ENCODE results near the gene MORN4. TPM values are rescaled to one million over a fixed set of nuclear protein-coding genes. Genes with fewer than 3 reads are reported as not detected.
"Not testable (repeated sequence)": the region's sequence is repeated elsewhere in the genome, so short reads cannot be mapped to it uniquely, and the experiment has no call there.

The MORN4 gene
- total RNA-seq, 4 donors from 2014 or later = 0.51 to 8.7 (median 2.1) TPM

GRCh38 chr10:97643441-97643985 lies 10.2 kb upstream of the MORN4 start:
- ATAC-seq (no peak), DNase-seq (no peak)
- Histone ChIP-seq H3K36me3 (peaks cover 0 to 11% of the 10 kb centered on the region in 2 donors), H3K9me3 (no peaks in the 10 kb centered on the region), H3K4me1 (peaks cover 16 to 22% of the 10 kb centered on the region in 2 donors), H3K4me3 (no peak overlapping the region), H3K27ac (no peak overlapping the region), H3K27me3 (no peaks in the 10 kb centered on the region)
- intact Hi-C loops (cut with DNase I; ENCODE audit: low total_unique reads) = loop anchor here (5.0 kb wide), 1 partner anchor 146 kb away; the partner anchor contains the start of genes MMS19 and UBTD1
- in situ Hi-C loops (cut with MboI; ENCODE audit: low sequenced_read_pairs in 4 of 4) = no loop called here
- TF ChIP-seq POLR2A (IDR thresholded peaks at IDR 0.05) = no peak
- TF ChIP-seq CTCF (IDR thresholded peaks at IDR 0.05 in 4 of 5, conservative IDR thresholded peaks at IDR 0.05 in 1 of 5) = no peak

- H3K9me3 ChIP-seq; H3K4me3 ChIP-seq; ATAC-seq; in situ Hi-C loops (cut with MboI; ENCODE audit: low sequenced_read_pairs in 4 of 4); H3K27ac ChIP-seq; DNase-seq; H3K27me3 ChIP-seq: not testable (repeated sequence)
- peaks cover 16 to 20% of the 10 kb centered on the region in 2 donors for H3K4me1 ChIP-seq
- intact Hi-C loops (cut with DNase I; ENCODE audit: low total_unique reads) = loop anchor here (5.0 kb wide), 1 partner anchor 145 kb away; the partner anchor contains the start of genes MMS19 and UBTD1
- H3K36me3 ChIP-seq = peaks cover 0 to 11% of the 10 kb centered on the region in 2 donors
Observed at GRCh38 chr10:97642471-97643159, 9.3 kb upstream of the MORN4 start.

- Histone ChIP-seq H3K4me3 (peak overlapping the region; percentile 74 to 93 (median 88)), H3K36me3 (peaks cover 0 to 11% of the 10 kb centered on the region in 2 donors), H3K4me1 (peaks cover 16 to 20% of the 10 kb centered on the region in 2 donors), H3K27ac (peak overlapping the region; percentile 60 to 85 (median 73)), H3K9me3 (no peaks in the 10 kb centered on the region), H3K27me3 (no peaks in the 10 kb centered on the region)
- TF ChIP-seq CTCF (IDR thresholded peaks at IDR 0.05 in 4 of 5, conservative IDR thresholded peaks at IDR 0.05 in 1 of 5) (no peak), POLR2A (IDR thresholded peaks at IDR 0.05) (peak in 1 of 2 donors; percentile 8)
- ATAC-seq (peak; percentile 50 to 53), DNase-seq (peak in 1 of 2 donors; percentile 4)
- in situ Hi-C loops (cut with MboI; ENCODE audit: low sequenced_read_pairs in 4 of 4) (no loop called here), intact Hi-C loops (cut with DNase I; ENCODE audit: low total_unique reads) (loop anchor here (2.0 to 5.0 kb wide), 2 partner anchors 46 to 144 kb away; partner anchors contain the start of genes AVPI1, MMS19 and UBTD1)
Observed at GRCh38 chr10:97640868-97641811, 7.8 kb upstream of the MORN4 start.

- in situ Hi-C loops (cut with MboI; ENCODE audit: low sequenced_read_pairs in 4 of 4) (no loop called here), intact Hi-C loops (cut with DNase I; ENCODE audit: low total_unique reads) (loop anchor here (2.0 to 5.0 kb wide), 2 partner anchors 46 to 143 kb away; partner anchors contain the start of genes AVPI1, MMS19 and UBTD1)
- Histone ChIP-seq H3K27ac (peak within 1 kb of the TSS; percentile 60 to 85 (median 73)), H3K9me3 (no peaks in the 10 kb centered on the region), H3K4me3 (peak within 1 kb of the TSS; percentile 74 to 93 (median 88)), H3K4me1 (peaks cover 16 to 20% of the 10 kb centered on the region in 2 donors), H3K27me3 (no peaks in the 10 kb centered on the region), H3K36me3 (peaks cover 0 to 11% of the 10 kb centered on the region in 2 donors)
- TF ChIP-seq POLR2A (IDR thresholded peaks at IDR 0.05) = peak; percentile 77 to 90
- no peak for TF ChIP-seq CTCF (IDR thresholded peaks at IDR 0.05 in 4 of 5, conservative IDR thresholded peaks at IDR 0.05 in 1 of 5)
- peak; percentile 99 for ATAC-seq
- DNase-seq = peak; percentile 99
Observed at GRCh38 chr10:97640174-97640867, 7.0 kb upstream of the MORN4 start, which contains the start of gene PI4K2A. Gene PI4K2A, plus strand, starts transcription at chr10:97640671. Its CDS starts 72 bp downstream, at chr10:97640743.

- H3K9me3 ChIP-seq; H3K27ac ChIP-seq; ATAC-seq; H3K4me3 ChIP-seq; in situ Hi-C loops (cut with MboI; ENCODE audit: low sequenced_read_pairs in 4 of 4); H3K27me3 ChIP-seq; DNase-seq; H3K36me3 ChIP-seq: not testable (repeated sequence)
- intact Hi-C loops (cut with DNase I; ENCODE audit: low total_unique reads) = loop anchor here (10.0 kb wide), 1 partner anchor 214 kb away; the partner anchor contains the start of gene PGAM1
- H3K4me1 ChIP-seq = peaks cover 16 to 20% of the 10 kb centered on the region in 2 donors
Observed at GRCh38 chr10:97639090-97639489, 5.8 kb upstream of the MORN4 start.
